ENCODE measurements around the gene IPO11. TPM values are rescaled to one million over a fixed set of nuclear protein-coding genes. Genes with fewer than 3 reads are reported as not detected.

IPO11 gene
- total RNA-seq, 2 donors from 2014 or later, result 26.6 to 39.7 TPM

GRCh38 chr5:62587737-62588136, 175.2 kb downstream of the IPO11 start:
- Mint-ChIP-seq H3K36me3 (ENCODE audit: insufficient read depth in 2 of 2) (peaks cover 2 to 10% of the 10 kb centered on the region in 2 donors), H3K27ac (no peak overlapping the region), H3K9me3 (no peaks in the 10 kb centered on the region), H3K4me3 (no peak overlapping the region), H3K27me3 (ENCODE audit: low read depth) (no peaks in the 10 kb centered on the region), H3K4me1 (ENCODE audit: low read depth) (peaks cover 15% of the 10 kb centered on the region)
- peak; percentile 15 to 54 for ATAC-seq (replicated peaks in 1 of 2)
- DNase-seq, result peak in 1 of 2 donors; percentile 6

- peaks cover 0 to 1% of the 10 kb centered on the region in 2 donors for H3K9me3 Mint-ChIP-seq
- DNase-seq (no peak), ATAC-seq (replicated peaks in 1 of 2) (no peak)
- peaks cover 15% of the 10 kb centered on the region for H3K4me1 Mint-ChIP-seq (ENCODE audit: low read depth)
- no peak overlapping the region for H3K27ac Mint-ChIP-seq
- H3K36me3 Mint-ChIP-seq (ENCODE audit: insufficient read depth in 2 of 2), result peaks cover 4 to 16% of the 10 kb centered on the region in 2 donors
- no peak overlapping the region for H3K4me3 Mint-ChIP-seq
- no peaks in the 10 kb centered on the region for H3K27me3 Mint-ChIP-seq (ENCODE audit: low read depth)
Observed at GRCh38 chr5:62588668-62589067, 176.1 kb downstream of the IPO11 start.

GRCh38 chr5:62589504-62589903, 176.9 kb downstream of the IPO11 start:
- Mint-ChIP-seq H3K4me1 (ENCODE audit: low read depth) (peaks cover 15% of the 10 kb centered on the region), H3K36me3 (ENCODE audit: insufficient read depth in 2 of 2) (peaks cover 4 to 16% of the 10 kb centered on the region in 2 donors), H3K4me3 (no peak overlapping the region), H3K27me3 (ENCODE audit: low read depth) (no peaks in the 10 kb centered on the region), H3K9me3 (peaks cover 0 to 1% of the 10 kb centered on the region in 2 donors), H3K27ac (no peak overlapping the region)
- DNase-seq, result no peak
- no peak for ATAC-seq (replicated peaks in 1 of 2)

- DNase-seq (no peak), ATAC-seq (replicated peaks in 1 of 2) (no peak)
- Mint-ChIP-seq H3K36me3 (ENCODE audit: insufficient read depth in 2 of 2) (peaks cover 4 to 16% of the 10 kb centered on the region in 2 donors), H3K9me3 (peaks cover 0 to 1% of the 10 kb centered on the region in 2 donors), H3K27ac (no peak overlapping the region), H3K27me3 (ENCODE audit: low read depth) (no peaks in the 10 kb centered on the region), H3K4me1 (ENCODE audit: low read depth) (peaks cover 11% of the 10 kb centered on the region), H3K4me3 (no peak overlapping the region)
Observed at GRCh38 chr5:62590387-62590786, 177.8 kb downstream of the IPO11 start.

- H3K36me3 Mint-ChIP-seq (ENCODE audit: insufficient read depth in 2 of 2), result peaks cover 4 to 18% of the 10 kb centered on the region in 2 donors
- H3K27me3 Mint-ChIP-seq (ENCODE audit: low read depth), result no peaks in the 10 kb centered on the region
- peaks cover 6% of the 10 kb centered on the region for H3K4me1 Mint-ChIP-seq (ENCODE audit: low read depth)
- DNase-seq (no peak), ATAC-seq (replicated peaks in 1 of 2) (no peak)
- no peak overlapping the region for H3K27ac Mint-ChIP-seq
- H3K9me3 Mint-ChIP-seq, result peaks cover 0 to 1% of the 10 kb centered on the region in 2 donors
- H3K4me3 Mint-ChIP-seq, result no peak overlapping the region
Observed at GRCh38 chr5:62592558-62592957, 180.0 kb downstream of the IPO11 start.

GRCh38 chr5:62593331-62593730, 180.8 kb downstream of the IPO11 start:
- H3K9me3 Mint-ChIP-seq, result peaks cover 0 to 1% of the 10 kb centered on the region in 2 donors
- H3K27ac Mint-ChIP-seq, result no peak overlapping the region

GRCh38 chr5:62594364-62594984, 181.9 kb downstream of the IPO11 start:
- Mint-ChIP-seq H3K4me3 (no peak overlapping the region), H3K9me3 (peaks cover 0 to 1% of the 10 kb centered on the region in 2 donors), H3K36me3 (ENCODE audit: insufficient read depth in 2 of 2) (peaks cover 2 to 20% of the 10 kb centered on the region in 2 donors), H3K4me1 (ENCODE audit: low read depth) (peaks cover 6% of the 10 kb centered on the region), H3K27ac (no peak overlapping the region), H3K27me3 (ENCODE audit: low read depth) (no peaks in the 10 kb centered on the region)
- ATAC-seq (replicated peaks in 1 of 2), result no peak
- DNase-seq, result no peak

More at GRCh38 chr5:62593331-62593730, 180.8 kb downstream of the IPO11 start:
- H3K36me3 Mint-ChIP-seq (ENCODE audit: insufficient read depth in 2 of 2), result peaks cover 4 to 18% of the 10 kb centered on the region in 2 donors
- H3K4me1 Mint-ChIP-seq (ENCODE audit: low read depth), result peaks cover 6% of the 10 kb centered on the region
- DNase-seq (no peak), ATAC-seq (replicated peaks in 1 of 2) (no peak)
- H3K4me3 Mint-ChIP-seq, result no peak overlapping the region
- H3K27me3 Mint-ChIP-seq (ENCODE audit: low read depth), result no peaks in the 10 kb centered on the region

GRCh38 chr5:62596096-62596495, 183.5 kb downstream of the IPO11 start:
- DNase-seq (no peak), ATAC-seq (replicated peaks in 1 of 2) (no peak)
- peaks cover 2 to 21% of the 10 kb centered on the region in 2 donors for H3K36me3 Mint-ChIP-seq (ENCODE audit: insufficient read depth in 2 of 2)
- H3K4me1 Mint-ChIP-seq (ENCODE audit: low read depth), result peaks cover 6% of the 10 kb centered on the region
- no peak overlapping the region for H3K4me3 Mint-ChIP-seq
- no peaks in the 10 kb centered on the region for H3K27me3 Mint-ChIP-seq (ENCODE audit: low read depth)
- peaks cover 0 to 1% of the 10 kb centered on the region in 2 donors for H3K9me3 Mint-ChIP-seq
- no peak overlapping the region for H3K27ac Mint-ChIP-seq

- Mint-ChIP-seq H3K9me3 (peaks cover 0 to 1% of the 10 kb centered on the region in 2 donors), H3K27ac (no peak overlapping the region), H3K27me3 (ENCODE audit: low read depth) (no peaks in the 10 kb centered on the region), H3K4me3 (no peak overlapping the region), H3K36me3 (ENCODE audit: insufficient read depth in 2 of 2) (peaks cover 2 to 19% of the 10 kb centered on the region in 2 donors), H3K4me1 (ENCODE audit: low read depth) (peaks cover 6% of the 10 kb centered on the region)
- DNase-seq, result no peak
- ATAC-seq (replicated peaks in 1 of 2), result no peak
Observed at GRCh38 chr5:62596691-62597090, 184.1 kb downstream of the IPO11 start.

GRCh38 chr5:62597314-62597713, 184.8 kb downstream of the IPO11 start:
- no peak overlapping the region for H3K27ac Mint-ChIP-seq

GRCh38 chr5:62600560-62601252, 188.1 kb downstream of the IPO11 start:
- peaks cover 0 to 6% of the 10 kb centered on the region in 2 donors for H3K36me3 Mint-ChIP-seq (ENCODE audit: insufficient read depth in 2 of 2)
- no peak overlapping the region for H3K27ac Mint-ChIP-seq
- H3K4me3 Mint-ChIP-seq, result no peak overlapping the region

More at GRCh38 chr5:62597314-62597713, 184.8 kb downstream of the IPO11 start:
- peaks cover 0 to 1% of the 10 kb centered on the region in 2 donors for H3K9me3 Mint-ChIP-seq
- H3K27me3 Mint-ChIP-seq (ENCODE audit: low read depth), result no peaks in the 10 kb centered on the region
- ATAC-seq (replicated peaks in 1 of 2) (no peak), DNase-seq (no peak)
- H3K4me3 Mint-ChIP-seq, result no peak overlapping the region
- peaks cover 6% of the 10 kb centered on the region for H3K4me1 Mint-ChIP-seq (ENCODE audit: low read depth)
- H3K36me3 Mint-ChIP-seq (ENCODE audit: insufficient read depth in 2 of 2), result peaks cover 2 to 14% of the 10 kb centered on the region in 2 donors

GRCh38 chr5:62603934-62604333, 191.4 kb downstream of the IPO11 start:
- Mint-ChIP-seq H3K4me1 (ENCODE audit: low read depth) (no peaks in the 10 kb centered on the region), H3K27me3 (ENCODE audit: low read depth) (no peaks in the 10 kb centered on the region), H3K36me3 (ENCODE audit: insufficient read depth in 2 of 2) (peaks cover 2 to 7% of the 10 kb centered on the region in 2 donors), H3K4me3 (no peak overlapping the region), H3K27ac (no peak overlapping the region), H3K9me3 (no peaks in the 10 kb centered on the region)
- DNase-seq (no peak), ATAC-seq (replicated peaks in 1 of 2) (no peak)

More at GRCh38 chr5:62600560-62601252, 188.1 kb downstream of the IPO11 start:
- Mint-ChIP-seq H3K4me1 (ENCODE audit: low read depth) (peaks cover 6% of the 10 kb centered on the region), H3K9me3 (no peaks in the 10 kb centered on the region), H3K27me3 (ENCODE audit: low read depth) (no peaks in the 10 kb centered on the region)
- no peak for DNase-seq
- ATAC-seq (replicated peaks in 1 of 2), result no peak

- no peaks in the 10 kb centered on the region for H3K9me3 Mint-ChIP-seq
- no peak overlapping the region for H3K27ac Mint-ChIP-seq
- H3K36me3 Mint-ChIP-seq (ENCODE audit: insufficient read depth in 2 of 2), result peaks cover 2 to 7% of the 10 kb centered on the region in 2 donors
- H3K27me3 Mint-ChIP-seq (ENCODE audit: low read depth), result no peaks in the 10 kb centered on the region
- ATAC-seq (replicated peaks in 1 of 2), result no peak
- H3K4me1 Mint-ChIP-seq (ENCODE audit: low read depth), result no peaks in the 10 kb centered on the region
- H3K4me3 Mint-ChIP-seq, result no peak overlapping the region
- DNase-seq, result no peak
Observed at GRCh38 chr5:62605638-62606037, 193.1 kb downstream of the IPO11 start.

Data from activated T-cell treated with anti-CD3 and anti-CD28 coated beads, Interleukin-2, amount 50 U/mL, for 72 hours (primary cell).